GM21528 (cell line): ENCODE measurements around the gene ACADSB.

Source experiments
- ATAC-seq: cut with Tn5 transposase; IDR thresholded peaks from one replicate; pipeline ENCODE4 v1.9.1; 2021; ENCODE audit warnings: mild to moderate bottlenecking, moderate library complexity; ENCODE audit not compliant: unreplicated experiment, low FRiP score

Gene ACADSB

GRCh38 chr10:123092635-123093414 lies 84.0 kb downstream of the ACADSB start:
- no peak for ATAC-seq

- no peak for ATAC-seq
Observed at GRCh38 chr10:123093489-123093888, 84.7 kb downstream of the ACADSB start.

- no peak for ATAC-seq
Observed at GRCh38 chr10:123096452-123096851, 87.6 kb downstream of the ACADSB start.

GRCh38 chr10:123097039-123097438 lies 88.2 kb downstream of the ACADSB start:
- no peak for ATAC-seq

- ATAC-seq: no peak
Observed at GRCh38 chr10:123100030-123100762, 91.4 kb downstream of the ACADSB start.

- ATAC-seq: no peak
Observed at GRCh38 chr10:123101872-123102271, 93.1 kb downstream of the ACADSB start.

GRCh38 chr10:123102673-123103072 lies 93.9 kb downstream of the ACADSB start:
- no peak for ATAC-seq

- ATAC-seq: no peak
Observed at GRCh38 chr10:123103944-123104343, 95.1 kb downstream of the ACADSB start.
